GM19043 (cell line): Measurements from ENCODE around the gene PHF23.
"Not testable (repeated sequence)": the region's sequence is repeated elsewhere in the genome, so short reads cannot be mapped to it uniquely, and the experiment has no call there.

Source experiments
- ATAC-seq: cut with Tn5 transposase; IDR thresholded peaks from one replicate; pipeline ENCODE4 v1.9.1; 2021; ENCODE audit warnings: low read depth; ENCODE audit not compliant: unreplicated experiment

PHF23 gene

DNA sequence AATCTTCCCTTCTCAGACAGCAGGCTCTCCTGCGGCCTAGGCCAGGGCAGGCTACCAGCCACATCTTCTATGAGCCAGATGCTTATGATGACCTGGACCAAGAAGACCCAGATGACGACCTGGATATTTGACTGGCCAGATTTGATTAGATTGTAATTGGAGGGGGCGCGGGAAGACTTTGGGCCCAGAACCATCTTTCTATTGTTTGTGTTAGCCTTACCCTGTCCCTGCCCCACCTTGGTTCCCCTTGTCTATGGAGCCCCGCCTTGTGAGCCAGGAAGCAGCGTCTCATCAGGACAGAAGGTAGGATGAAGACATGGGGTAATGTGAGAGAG is 20.3 kb upstream of the PHF23 start:
- ATAC-seq: no peak

DNA sequence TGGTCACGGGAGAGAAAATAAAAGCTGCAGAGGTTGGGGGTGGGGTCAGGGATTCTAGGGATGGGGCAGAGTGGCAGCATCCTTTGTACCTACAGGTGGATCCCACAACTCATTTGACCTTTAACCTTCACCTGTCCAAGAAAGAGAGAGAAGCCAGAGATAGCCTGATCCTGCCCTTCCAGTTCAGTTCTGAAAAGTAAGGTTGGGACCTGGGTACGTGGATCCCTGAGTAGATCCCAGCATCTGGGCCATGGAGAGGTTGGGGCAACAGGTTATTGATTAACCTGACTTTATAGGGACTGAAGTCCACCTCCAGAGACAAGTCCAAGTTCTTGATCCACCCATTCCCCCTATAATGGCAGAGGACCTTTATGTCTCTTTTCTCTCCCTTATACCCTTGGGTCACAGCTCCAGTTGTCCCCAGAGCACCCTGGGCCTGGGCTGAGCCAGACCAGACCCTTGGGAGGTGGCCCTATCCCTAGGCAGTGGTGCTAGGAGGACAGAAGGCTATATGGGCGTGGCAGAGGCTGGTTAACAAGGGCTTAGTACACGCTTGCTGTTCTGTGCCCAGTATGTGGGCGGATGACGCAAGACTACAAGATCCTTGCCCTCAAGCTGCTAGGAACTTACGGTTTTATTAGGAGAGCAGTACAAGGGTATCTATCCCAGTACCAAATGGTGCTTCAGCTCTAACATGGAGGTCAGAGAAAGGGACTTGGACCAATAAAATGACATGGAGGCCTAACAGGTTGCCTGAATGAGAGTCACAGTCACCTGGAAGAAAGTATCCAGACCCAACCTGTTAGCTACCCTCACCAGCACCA is 19.7 kb upstream of the PHF23 start:
- no peak for ATAC-seq

DNA sequence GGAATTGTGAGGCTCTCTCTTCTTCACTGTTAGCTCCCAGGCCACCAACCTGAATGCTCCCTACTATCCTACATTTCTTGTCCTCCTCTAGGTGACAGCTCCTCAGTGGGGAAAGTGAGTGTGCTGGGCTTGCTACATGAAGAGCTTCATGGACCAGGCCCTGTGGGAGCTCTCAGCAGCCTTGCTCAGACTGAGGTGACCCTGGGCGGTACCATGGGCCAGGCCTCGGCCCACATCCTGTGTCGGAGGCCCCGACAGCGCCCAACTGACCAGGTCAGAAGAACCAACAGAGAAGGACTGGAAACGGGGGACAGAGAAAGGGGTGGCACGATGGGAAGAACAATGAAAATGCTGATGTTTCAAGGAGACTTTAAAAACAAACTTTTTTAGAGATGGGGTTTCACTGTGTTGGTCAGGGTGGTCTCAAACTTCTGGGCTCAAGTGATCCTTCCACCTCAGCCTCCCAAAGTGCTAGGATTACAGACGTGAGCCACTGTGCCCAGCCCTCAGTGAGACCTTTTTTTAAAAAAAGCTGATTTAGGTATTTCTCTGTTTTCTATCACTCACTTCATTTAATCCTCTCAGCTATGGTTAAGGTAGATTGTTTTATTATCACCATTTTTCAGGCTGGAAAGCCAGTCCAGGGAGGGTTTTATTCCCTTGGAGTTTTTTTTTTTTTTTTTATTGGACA is 17.7 kb upstream of the PHF23 start:
- ATAC-seq: no peak

- no peak for ATAC-seq
Observed at GRCh38 chr17:7254511-7254910, 15.3 kb upstream of the PHF23 start.

GRCh38 chr17:7253082-7253481 is 13.8 kb upstream of the PHF23 start:
- no peak for ATAC-seq

DNA sequence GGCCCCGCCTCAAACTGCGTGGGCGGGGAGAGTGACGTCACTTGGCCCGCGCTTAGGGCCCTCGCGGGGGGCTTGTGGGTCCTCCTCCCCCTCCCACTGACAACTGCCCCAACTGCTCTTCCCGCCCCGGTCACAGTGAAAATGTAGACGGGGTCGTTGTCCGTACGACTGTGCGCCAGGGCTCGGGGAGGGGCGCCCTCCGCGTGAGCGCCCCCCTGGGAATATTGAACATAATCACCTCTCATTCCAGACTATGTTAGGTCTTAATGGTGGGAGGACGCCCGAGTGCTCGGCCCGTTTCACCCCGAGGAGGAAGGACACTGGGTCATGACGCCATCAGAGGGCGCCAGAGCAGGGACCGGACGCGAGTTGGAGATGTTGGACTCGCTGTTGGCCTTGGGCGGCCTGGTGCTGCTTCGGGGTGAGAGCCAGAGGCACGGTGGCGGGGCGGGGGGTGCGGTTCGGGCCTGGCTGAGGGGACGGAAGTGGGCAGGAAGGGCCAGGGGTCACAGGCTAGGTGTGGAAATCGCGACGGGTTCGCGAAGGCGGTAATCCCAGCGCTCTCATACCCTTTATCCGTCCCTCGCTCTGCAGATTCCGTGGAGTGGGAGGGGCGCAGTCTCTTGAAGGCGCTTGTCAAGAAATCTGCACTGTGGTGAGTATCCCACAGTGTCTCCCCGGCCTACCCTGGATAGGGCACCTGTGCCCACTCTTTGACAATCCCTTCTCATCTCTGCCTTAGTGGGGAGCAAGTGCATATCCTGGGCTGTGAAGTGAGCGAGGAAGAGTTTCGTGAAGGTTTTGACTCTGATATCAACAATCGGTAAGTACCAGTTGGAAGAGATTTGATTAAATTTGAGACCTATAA is 13.2 kb upstream of the PHF23 start, which contains the start of gene ELP5:
ELP5 (plus strand) TSS at position 40 of the 868 bp plus-strand sequence; CDS start at position 376, 336 bp downstream.
- peak; percentile 44 for ATAC-seq

GRCh38 chr17:7251661-7252175 is 12.5 kb upstream of the PHF23 start, which contains the start of gene CTDNEP1:
TSS of gene CTDNEP1 (minus strand) at chr17:7251734. CDS start at chr17:7251296, 438 bp downstream.
- ATAC-seq: peak; percentile 76

DNA sequence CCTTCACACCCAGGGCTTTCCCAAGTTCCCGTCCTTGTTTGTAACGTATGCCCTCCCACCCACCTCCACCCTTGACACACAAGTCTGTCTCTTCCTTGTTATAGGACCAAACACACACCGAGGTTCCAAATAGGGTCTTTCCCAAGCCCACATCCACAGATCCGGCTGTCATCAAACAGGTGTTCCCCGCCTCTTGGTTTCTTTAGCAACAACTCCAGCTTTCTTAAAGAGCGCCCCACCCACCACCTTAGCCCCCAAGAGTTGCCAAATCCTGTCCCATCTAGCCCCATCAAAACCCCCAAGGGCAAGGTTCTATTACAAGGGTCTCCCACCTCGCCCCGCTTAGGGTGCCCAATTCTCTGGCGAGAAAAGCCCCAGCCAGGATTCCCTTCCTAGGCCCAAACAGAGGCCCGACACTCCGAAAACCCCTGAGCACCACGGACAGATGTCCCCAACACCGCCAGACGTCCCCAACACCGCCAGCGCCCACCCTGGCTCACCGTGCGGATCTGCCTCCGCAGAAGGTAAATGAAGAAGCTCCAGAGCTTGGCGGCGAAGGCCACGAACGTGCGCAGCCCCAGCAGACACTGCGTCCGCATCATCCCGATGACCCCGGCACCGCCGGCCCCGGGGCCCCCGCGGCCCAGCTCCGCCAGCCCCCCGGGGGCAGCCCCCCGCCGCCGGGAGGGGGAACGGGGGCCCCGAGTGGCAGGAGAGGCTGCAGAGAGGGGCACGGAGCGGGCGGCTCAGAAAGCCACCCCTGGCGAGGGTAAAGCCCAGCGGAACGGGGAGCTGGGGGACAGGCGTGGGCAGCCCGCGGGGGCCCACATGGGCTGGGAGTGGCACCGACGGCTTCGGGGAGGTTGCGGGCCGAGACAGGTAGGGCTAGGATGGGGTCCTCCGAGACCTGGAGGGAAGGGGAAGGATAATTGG is 11.7 kb upstream of the PHF23 start:
- no peak for ATAC-seq

GRCh38 chr17:7249830-7250229 is 10.6 kb upstream of the PHF23 start:
- ATAC-seq: no peak

DNA sequence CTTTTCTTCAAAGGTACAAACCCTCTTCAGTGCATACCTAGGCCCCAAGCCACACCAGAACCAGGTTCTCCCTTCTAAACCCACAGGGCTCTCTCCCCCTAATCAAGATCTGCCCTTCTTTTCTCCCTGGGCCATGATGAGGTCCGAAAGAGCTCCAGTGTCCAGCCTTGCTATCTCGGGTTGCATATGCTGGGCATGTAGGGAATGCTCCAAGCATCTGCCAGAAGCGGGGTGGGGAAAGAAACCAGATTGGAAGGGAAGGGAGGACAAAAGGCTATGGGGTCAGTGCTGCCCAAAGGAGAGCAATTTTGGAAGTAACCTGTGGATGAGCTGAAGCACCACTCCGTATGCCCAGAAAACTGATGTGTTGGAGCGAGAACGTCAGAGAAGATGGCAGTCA is 10.0 kb upstream of the PHF23 start:
- no peak for ATAC-seq

- no peak for ATAC-seq
Observed at GRCh38 chr17:7248796-7249195, 9.5 kb upstream of the PHF23 start.

DNA sequence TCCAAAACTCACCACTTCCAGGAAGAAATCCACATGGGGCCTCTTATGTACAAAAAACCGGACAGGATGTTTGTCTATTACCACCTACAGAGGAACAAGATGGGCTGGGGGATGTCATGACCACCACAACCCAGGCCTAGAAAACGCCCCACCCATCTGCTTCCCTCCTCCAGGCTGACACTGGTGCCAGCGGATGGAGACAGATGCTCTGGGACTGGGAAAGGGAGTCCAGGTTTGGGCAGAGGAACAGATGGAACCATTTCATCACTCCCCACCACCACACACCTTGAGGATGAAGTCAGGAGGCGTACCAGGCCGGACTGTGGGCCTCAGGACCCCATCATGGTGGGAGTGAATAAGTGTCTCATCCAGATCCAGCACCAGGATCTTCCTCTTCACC is 7.5 kb upstream of the PHF23 start:
- no peak for ATAC-seq

DNA sequence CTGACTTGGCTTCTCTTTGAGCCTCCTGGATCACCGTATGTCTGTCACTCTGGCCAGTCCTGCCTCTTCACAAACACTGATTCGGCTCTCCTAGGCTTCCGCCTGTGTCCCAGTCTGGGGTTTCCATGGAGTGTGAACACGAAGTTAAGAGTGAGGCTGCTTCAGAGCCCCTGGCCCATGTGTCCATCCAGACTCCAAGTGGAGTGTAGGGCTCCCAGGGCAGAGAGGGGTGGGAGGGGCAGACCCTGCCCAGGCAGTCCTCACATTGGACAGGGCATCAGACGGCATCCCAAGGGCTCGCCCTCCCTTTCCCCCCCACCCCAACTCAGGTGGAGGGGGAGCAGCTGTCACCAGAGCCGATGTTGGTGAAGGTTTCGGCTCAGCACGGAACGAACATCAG is 4.6 kb upstream of the PHF23 start:
- ATAC-seq: not testable (repeated sequence)

DNA sequence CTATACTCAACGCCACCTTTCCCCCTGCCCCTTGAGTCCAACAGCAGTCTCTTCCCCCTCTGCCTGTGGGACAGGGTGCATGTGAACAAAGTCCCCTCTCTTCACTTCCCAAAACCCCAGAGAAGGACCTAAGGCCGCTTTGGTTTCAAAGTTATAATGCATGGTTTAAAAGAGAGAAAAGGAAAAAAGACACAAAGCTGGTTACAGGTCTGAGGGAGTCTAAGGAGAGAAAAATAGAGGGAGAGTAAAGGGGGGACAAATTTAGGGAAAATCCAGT is 4.1 kb upstream of the PHF23 start:
- no peak for ATAC-seq

DNA sequence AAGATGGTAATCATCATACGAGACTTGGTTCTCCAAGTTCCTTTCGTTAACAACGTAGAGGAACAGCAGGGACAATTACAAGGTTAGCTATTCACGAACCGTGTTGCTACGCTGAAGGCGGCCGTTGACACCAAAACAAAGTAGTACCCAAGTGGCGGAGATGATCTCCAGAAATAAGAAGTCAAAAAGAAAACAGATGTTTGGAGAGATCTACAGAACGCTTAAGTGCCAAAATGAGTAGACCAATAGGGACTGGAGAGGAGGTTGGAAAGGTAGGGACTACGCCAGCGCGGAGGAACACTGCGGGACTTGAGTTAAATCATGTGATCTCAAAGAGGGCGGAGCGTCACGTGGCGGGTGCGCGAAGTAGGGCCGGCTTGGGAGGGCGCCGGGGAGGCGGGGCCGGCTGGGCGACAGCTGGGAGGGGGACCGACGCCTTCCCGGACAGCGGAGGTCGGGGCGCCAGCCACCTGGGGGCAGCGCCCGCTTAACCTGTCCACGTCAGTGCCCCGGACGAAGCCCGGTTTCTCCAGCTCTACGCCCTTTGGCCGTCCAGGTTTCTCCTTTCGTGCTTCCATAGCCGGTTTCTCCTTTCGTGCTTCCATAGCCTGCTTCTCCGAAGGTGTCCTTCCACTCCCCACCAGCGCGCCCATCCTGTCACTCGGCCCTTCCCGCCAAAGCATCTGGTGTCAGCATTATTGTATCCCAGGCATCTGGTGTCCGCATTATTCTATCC is 3.6 kb upstream of the PHF23 start:
- ATAC-seq: no peak

DNA sequence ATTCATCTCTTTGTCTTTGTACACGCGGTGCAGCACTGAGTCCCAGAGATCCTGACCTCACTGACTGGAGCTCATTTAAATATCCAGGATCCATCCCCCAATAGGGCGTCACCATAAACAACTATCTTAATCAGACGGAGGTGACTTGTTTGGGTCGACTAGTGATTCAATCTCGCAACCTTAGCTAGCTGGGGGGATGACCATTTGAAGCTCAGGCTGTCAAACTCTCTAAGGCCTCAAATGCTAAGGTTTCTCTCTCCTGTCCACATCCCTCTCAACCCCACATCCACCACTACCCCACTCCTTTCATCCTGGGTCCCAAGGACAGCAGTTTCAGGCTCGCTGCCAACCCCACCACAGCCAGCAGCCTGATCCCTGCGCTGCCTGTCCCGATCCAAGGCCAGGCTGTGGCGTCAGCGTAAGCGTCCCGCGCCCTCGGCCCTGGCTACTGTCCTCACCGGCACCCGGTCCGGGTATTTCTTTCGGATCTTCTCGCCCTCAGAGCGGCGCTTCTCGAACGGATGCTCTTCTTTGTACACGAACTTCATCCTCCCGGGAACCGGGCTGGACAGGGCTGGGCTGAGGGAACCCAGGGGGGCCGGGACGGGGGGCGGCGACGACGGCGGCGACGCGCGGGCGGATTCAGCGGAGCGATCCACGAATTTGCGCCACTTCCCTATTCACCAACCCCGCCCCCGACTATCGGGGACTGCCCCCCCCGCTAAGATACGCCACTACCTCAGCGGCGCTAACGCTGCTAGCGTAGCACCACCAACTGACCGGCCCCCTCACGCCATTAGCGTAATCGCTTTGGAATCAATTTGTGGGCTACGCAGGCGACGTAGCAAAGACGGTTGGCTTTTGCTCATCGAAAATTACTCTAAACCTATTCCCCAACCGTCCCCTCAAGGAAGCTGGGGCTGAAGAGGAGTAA is 2.8 kb upstream of the PHF23 start, which contains the start of gene GABARAP:
GABARAP (minus strand) TSS at position 667 of the 934 bp plus-strand sequence; CDS start at position 548, 119 bp downstream.
- ATAC-seq: no peak

DNA sequence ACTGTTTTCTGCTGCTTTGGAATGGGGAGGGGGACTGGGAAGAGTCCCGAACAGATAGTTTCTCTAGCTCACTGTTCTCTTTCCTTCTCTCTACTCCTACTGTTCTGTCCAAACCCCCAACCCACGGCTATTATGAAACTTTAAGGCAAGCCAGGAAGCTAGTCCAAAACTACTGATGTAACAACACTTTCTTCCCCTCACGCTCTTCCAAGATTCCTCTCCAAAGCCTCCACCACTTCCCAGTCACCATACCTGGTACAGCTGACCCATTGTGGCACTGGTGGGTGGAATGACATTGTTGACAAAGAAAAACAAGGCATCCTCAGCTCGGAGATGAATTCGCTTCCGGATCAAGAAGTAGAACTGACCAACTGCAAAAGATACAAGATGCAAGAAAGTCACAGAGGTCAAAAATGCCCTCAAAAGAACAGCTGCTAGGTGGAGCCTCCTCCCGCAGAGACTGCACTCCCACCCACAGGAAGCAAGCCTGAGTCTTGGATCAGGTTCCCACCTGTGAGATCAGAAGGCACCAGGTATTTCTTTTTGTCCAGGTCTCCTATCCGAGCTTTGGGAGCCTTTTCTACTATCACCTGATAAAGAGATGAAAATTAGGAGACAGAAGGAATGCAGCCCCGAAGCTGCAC is 2.0 kb upstream of the PHF23 start:
- no peak for ATAC-seq

- no peak for ATAC-seq
Observed at GRCh38 chr17:7240375-7240774, 1.1 kb upstream of the PHF23 start.
